NOMO-1 treated with dmso at 0.1 percent for 144 hours (cell line): ENCODE measurements around the gene BARD1.
A peak's percentile ranks its signal among the peaks of the same experiment; 100 is the strongest.
"Not testable (repeated sequence)": the region's sequence is repeated elsewhere in the genome, so short reads cannot be mapped to it uniquely, and the experiment has no call there.

Source experiments
- DNase-seq: peaks from one replicate; lab custom pipeline; 2025; ENCODE audit not compliant: unreplicated experiment; lab: John Stamatoyannopoulos, UW

Gene BARD1

DNA sequence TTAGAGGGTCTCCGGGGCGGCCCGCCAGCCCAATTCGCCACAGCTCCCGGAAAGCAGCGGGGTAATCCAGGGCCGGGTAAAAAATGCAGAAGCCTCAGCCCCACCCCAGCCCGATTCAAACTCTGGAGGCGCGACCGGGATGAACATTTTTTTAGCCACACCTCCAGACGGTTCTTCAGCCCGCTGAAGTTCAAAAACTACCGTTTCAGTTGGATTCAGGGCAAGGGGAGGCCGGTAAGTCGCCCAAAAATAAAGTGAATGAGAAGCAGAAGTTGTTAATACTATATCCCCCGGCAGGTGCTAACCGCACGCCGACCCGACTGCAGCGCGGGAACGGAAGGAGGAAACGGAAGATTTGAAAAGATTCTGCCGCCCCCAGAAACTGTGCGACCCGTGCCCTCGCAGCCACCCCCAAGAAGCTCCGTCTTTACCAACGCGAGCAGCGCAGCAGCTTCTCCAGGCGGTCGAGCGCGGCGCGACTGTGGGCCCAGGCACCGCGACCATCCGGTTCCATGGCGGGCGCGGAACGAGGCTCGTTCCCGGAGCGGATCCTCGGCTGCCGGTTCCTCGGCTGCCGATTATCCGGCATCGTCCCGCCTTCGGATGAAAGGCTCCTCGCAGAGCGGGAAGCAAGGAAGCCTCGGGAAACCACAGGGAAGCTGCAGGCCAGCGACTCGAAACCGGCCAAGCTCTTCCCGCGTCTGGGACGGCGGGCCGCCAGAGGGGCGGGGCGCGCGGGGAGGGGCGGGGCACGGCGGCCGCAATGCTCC lies at the start of gene BARD1:
TSS of gene BARD1 (minus strand) at position 703 of the 770 bp plus-strand sequence. CDS start at position 589, 114 bp downstream.
- peak; percentile 66 for DNase-seq

DNA sequence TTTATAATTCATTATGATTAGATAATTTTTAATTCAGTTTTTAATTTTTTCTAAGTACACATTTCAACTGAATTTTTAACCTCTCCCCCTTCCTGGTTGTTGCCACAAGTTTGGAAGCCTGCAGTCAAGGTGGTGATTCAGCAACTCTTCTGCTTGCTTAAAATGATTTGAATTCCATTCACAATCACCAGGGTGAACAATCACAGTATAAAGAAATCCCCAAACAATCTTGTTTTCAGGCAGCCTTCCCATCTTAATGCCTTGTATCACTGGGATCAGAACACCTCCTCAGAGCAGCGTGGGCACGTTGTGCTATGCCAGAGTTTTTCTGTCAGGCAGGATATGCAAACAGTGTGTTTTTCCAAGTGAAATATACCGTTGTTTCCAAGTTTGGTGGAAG lies 46.7 kb upstream of the BARD1 start:
- DNase-seq, result no peak

DNA sequence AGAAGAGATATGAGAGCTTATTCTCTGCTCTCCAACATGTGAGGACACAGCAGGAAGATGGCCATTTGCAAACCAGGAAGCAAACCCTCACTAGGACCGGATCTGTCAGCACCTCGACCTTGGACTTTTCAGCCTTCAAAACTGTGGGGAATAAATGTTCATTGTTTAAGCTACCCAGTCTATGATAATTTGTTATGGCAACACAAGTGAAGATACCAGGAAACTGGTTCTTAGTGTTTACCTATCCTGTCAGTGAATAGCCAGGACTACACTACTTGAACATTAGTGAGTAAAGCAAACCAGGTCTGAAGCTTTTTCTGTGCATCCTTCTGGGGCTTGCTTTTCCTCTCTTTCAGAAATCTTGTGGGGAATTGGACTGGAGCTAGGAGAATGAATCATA lies 44.4 kb upstream of the BARD1 start:
- no peak for DNase-seq

GRCh38 chr2:214843823-214844222 lies 34.3 kb upstream of the BARD1 start:
- DNase-seq, result no peak

DNA sequence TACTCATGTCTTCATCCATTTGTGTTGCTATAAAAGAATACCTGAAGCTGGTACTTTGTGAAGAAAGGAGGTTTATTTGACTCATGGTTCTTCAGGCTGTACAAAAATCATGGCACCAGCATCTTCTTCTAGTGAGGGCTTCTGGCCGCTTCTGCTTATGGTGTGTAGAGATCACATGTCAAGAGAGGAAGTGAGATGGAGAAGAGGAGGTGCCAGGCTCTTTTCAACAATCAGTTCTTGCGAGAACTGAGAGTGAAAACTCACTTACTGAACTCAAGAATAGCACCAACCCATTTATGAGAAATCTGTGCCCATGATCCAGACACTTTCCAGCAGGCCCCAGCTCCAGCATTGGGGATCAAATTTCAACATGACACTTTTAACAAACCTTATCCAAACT lies 30.0 kb upstream of the BARD1 start:
- no peak for DNase-seq

GRCh38 chr2:214837466-214837865 lies 28.0 kb upstream of the BARD1 start:
- DNase-seq, result no peak

GRCh38 chr2:214836568-214836967 lies 27.1 kb upstream of the BARD1 start:
- DNase-seq, result no peak

DNA sequence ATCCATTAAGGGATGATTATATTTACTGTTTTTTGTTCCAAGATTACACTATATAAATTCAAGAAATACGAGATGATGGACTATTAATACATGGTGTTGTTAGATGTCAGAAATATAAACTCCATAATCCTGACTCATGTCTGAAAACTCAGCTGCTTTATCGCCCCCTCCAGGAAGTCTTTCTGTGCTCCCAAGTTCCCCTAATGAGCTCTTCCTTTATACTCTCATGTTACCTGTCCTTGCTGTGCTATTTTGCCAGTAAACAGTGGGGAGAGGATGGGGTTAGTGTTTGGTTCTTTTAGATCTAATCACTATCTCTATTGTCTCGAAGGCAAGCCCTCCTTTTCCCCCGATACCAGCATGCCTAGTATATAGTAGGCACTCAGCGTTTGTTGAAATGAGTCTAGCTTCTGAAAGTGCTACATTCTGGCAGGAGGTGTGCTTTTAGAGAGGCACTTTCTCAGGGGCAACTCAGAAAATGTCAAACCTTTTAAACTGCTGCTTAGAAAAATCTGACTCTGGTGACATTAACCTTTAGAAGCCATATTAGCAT lies 21.4 kb upstream of the BARD1 start:
- DNase-seq, result no peak

- no peak for DNase-seq
Observed at GRCh38 chr2:214816008-214816533, 6.6 kb upstream of the BARD1 start.

- DNase-seq, result no peak
Observed at GRCh38 chr2:214810671-214811070, 1.2 kb upstream of the BARD1 start.

DNA sequence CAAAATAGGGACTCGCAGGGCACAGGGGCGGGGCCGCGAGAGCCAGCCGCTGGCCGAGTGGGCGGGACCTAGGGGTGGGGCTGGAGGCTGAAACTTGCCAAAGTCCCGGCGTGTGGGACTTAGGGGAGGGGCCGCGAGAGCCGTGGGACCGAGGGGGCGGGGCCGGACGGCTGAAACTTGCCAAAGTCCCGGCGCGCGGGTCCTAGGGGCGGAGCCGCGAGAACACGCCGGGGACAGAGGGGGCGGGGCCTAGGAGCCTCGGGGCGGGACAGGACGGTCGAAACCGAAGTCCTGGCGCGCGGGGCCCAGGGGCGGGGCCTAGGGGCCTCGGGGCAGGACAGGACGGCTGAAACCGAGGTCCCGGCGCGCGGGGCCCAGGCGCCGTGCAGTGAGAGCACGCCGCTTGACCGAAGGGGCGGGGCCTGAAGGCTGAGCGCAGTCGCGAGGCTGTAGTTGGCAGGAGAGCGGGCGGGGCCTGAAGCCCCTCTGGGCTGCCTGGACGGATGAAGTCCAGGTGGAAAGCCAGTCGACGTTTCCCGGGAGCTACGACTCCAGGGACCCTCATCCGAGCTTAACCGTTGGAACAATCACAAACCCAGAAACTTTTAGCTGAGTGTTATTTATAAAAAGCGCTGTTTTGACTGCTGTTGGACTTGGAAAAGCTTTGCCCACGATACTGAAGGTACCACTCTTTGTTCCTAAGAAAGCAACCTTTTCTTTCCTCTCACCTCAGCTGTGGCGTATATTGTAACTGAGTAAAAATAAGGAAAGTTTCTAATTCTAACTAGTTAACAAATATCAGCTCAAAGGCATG lies 475 bp upstream of the BARD1 start:
- DNase-seq, result peak; percentile 93

DNA sequence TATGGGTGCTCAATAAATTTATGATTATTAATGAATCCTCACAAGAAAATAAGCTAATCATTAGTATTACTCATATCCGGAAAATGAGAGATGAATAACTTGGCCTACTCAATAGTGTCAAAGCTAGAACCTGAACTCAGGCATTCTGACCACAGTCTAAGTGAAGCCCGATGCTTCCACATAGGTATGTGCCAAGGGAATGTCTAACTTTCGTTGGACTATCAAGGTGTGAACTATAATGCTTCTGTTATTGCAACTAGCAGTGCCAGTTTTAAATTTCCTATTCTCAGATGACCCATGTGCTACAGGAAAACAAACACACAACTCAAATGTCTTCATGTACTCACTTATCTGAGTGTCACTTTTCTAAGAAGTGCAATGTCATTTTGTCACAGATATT lies 1.8 kb downstream of the BARD1 start:
- no peak for DNase-seq

GRCh38 chr2:214801768-214802397 lies 7.6 kb downstream of the BARD1 start:
- DNase-seq, result no peak

- no peak for DNase-seq
Observed at GRCh38 chr2:214801068-214801467, 8.4 kb downstream of the BARD1 start.

GRCh38 chr2:214800180-214800579 lies 9.3 kb downstream of the BARD1 start:
- no peak for DNase-seq

GRCh38 chr2:214796911-214797310 lies 12.6 kb downstream of the BARD1 start:
- no peak for DNase-seq

- not testable (repeated sequence) for DNase-seq
Observed at GRCh38 chr2:214783181-214783580, 26.3 kb downstream of the BARD1 start.

DNA sequence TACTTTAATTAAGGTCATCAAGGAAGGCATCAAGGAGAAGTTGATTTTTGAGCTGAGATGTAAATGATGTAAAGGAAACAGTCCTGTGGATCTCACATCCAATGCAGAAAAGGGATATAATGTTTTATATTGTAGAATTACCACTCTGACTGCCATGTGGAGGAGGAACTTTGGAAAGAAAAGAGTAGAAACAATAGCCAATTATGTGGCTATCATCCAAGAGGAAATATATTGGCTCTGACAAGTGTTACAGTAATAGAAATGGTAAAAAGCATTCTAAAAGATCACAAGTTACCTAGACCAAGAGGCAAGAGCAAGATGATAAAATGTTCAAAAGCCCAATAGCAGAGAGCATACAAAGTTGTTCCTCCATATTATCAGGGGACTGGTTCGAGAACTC lies 26.8 kb downstream of the BARD1 start:
- DNase-seq, result no peak

GRCh38 chr2:214781226-214781625 lies 28.3 kb downstream of the BARD1 start:
- DNase-seq, result no peak

DNA sequence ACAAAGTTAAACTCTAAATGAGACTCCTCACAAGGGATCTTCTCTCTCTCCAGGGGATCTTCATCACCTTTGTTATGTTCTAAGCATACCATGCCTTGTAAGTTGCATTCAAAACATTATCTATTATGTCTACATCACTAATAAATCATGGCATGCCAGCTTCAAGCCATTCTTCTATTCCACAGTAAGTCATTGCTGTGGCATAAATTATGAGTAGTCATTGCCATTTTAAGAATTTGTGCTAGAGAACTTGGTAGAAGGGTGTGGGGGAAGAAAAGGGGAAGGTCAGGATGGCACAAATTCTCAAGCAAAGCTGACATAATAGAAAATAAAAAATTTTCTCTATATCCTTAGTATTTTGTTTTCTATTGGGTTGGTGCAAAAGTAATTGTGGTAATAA lies 33.5 kb downstream of the BARD1 start:
- DNase-seq, result no peak

DNA sequence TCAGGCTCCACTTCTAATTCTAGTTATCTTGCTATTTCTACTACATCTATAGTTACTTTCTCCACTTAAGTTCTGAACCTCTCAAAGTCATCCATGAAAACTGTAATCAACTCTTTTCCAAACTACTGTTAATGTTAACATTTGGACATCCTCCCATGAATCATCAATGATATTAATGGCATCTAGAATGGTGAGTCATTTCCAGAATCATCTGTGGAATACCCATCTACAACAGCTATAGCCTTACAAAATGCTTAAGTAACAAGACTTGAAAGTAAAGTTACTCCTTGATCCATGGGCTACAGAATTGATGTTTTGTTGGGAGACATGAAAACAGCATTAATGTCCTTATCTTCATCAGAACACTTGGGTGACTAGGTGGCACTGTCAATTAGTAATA lies 35.4 kb downstream of the BARD1 start:
- no peak for DNase-seq
